ENCODE measurements around the gene NEK6. TPM values are rescaled to one million over a fixed set of nuclear protein-coding genes. Genes with fewer than 3 reads are reported as not detected.

NEK6 gene
- total RNA-seq, 1 donor from 2014 or later, result 23.5 TPM

- TF ChIP-seq, protein P1, sequence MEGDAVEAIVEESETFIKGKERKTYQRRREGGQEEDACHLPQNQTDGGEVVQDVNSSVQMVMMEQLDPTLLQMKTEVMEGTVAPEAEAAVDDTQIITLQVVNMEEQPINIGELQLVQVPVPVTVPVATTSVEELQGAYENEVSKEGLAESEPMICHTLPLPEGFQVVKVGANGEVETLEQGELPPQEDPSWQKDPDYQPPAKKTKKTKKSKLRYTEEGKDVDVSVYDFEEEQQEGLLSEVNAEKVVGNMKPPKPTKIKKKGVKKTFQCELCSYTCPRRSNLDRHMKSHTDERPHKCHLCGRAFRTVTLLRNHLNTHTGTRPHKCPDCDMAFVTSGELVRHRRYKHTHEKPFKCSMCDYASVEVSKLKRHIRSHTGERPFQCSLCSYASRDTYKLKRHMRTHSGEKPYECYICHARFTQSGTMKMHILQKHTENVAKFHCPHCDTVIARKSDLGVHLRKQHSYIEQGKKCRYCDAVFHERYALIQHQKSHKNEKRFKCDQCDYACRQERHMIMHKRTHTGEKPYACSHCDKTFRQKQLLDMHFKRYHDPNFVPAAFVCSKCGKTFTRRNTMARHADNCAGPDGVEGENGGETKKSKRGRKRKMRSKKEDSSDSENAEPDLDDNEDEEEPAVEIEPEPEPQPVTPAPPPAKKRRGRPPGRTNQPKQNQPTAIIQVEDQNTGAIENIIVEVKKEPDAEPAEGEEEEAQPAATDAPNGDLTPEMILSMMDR (conservative IDR thresholded peaks at IDR 0.05; ENCODE audit: low read depth, low read length), result no peak
- no peak for DNase-seq (ENCODE audit: low read depth)
- H3K4me3 ChIP-seq (ENCODE audit: low read depth, low read length), result no peak overlapping the region
Measured at GRCh38 chr9:124213396-124213795, 44.4 kb upstream of the NEK6 start.

- no peak overlapping the region for H3K4me3 ChIP-seq (ENCODE audit: low read depth, low read length)
- no peak for DNase-seq (ENCODE audit: low read depth)
- TF ChIP-seq, protein P1 (conservative IDR thresholded peaks at IDR 0.05; ENCODE audit: low read depth, low read length), result no peak
Measured at GRCh38 chr9:124214116-124214515, 43.6 kb upstream of the NEK6 start.

DNA sequence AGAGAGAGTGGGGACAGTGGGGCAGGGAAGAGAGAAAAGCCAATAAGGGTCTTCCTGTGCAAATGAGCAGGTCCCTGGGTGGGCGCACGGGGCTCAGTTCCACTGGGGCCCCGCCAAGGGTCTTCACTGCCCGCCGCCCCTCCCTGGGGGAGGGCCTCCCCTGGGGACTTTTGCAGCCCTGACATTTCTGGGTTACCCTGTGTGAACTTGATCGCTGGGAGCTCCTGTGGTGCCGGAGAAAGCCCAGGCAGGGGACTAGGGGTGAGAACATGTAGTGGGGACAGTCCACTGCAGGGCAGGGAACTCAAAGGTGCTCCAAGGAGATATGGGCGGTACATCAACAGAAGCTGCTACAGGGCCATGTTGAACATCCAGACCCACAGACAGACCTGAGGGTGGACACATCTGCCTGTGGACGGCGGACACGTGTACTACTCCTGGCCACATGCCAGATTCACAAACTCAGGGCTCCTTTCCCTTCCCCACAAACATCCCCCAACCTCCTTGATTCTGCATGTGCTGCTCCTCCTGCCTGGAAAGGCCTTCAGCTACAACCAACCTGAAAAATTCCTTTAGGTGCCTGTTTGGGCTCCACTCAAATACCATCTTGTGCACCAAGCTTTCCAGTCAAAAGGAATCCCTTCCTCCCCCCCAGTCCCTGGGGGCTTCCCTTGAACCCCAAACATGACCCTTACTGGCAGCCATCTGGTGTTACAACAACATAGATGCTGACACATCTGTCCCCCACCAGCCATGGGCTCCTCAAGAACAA is 43.0 kb upstream of the NEK6 start:
- no peak for DNase-seq (ENCODE audit: low read depth)
- H3K4me3 ChIP-seq (ENCODE audit: low read depth, low read length), result no peak overlapping the region
- TF ChIP-seq, protein P1 (conservative IDR thresholded peaks at IDR 0.05; ENCODE audit: low read depth, low read length), result no peak

- DNase-seq (ENCODE audit: low read depth), result no peak
- TF ChIP-seq, protein P1 (conservative IDR thresholded peaks at IDR 0.05; ENCODE audit: low read depth, low read length), result no peak
- no peak overlapping the region for H3K4me3 ChIP-seq (ENCODE audit: low read depth, low read length)
Measured at GRCh38 chr9:124215368-124215910, 42.3 kb upstream of the NEK6 start.

GRCh38 chr9:124215956-124216355 is 41.8 kb upstream of the NEK6 start:
- DNase-seq (ENCODE audit: low read depth), result no peak
- TF ChIP-seq, protein P1 (conservative IDR thresholded peaks at IDR 0.05; ENCODE audit: low read depth, low read length), result no peak
- no peak overlapping the region for H3K4me3 ChIP-seq (ENCODE audit: low read depth, low read length)

GRCh38 chr9:124216474-124217176 is 41.1 kb upstream of the NEK6 start:
- H3K4me3 ChIP-seq (ENCODE audit: low read depth, low read length), result no peak overlapping the region
- no peak for DNase-seq (ENCODE audit: low read depth)
- TF ChIP-seq, protein P1 (conservative IDR thresholded peaks at IDR 0.05; ENCODE audit: low read depth, low read length), result no peak

Measured in epithelial cell of proximal tubule (primary cell).